Measurements from ENCODE around the gene MPRIP.

Gene MPRIP

DNA sequence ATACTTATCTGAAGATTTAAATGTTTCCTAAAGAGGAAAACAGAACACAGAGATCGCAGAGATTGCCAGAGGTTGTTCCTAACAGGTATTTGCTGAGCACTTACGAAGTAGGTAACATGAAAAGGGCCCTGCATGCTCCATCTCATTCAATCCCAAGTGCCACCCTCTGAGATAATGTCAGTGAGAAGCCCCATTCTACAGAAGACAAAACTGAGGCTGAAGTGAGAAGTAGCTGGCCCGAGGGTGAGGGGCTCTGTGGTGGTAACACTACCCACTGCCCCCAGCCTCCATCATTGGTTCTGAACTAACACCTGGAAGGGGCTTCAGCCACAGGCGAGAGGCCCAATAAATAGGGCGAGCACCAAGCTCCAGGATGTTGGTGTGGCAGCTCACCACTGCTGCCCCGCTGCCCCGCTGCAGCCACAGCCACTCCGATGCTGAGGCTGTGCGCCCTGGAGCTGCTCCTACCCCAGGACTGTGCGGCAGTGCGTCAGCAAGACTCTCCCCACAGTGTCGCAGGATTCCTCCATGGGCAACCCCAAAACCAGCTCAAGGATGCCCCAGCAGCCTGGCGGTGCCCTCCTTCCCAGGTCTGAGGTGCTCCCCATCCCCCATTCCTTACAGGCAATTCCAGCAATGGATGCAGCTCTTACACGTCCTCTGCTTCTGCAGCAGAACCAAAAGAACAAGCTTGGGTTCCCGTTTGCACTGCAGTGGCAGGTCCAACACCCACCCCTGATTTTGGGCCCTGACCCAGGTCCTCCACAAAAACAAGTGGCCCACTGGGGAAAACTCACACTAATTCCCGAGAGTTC is 184.4 kb downstream of the MPRIP start:
- no peak for DNase-seq

DNA sequence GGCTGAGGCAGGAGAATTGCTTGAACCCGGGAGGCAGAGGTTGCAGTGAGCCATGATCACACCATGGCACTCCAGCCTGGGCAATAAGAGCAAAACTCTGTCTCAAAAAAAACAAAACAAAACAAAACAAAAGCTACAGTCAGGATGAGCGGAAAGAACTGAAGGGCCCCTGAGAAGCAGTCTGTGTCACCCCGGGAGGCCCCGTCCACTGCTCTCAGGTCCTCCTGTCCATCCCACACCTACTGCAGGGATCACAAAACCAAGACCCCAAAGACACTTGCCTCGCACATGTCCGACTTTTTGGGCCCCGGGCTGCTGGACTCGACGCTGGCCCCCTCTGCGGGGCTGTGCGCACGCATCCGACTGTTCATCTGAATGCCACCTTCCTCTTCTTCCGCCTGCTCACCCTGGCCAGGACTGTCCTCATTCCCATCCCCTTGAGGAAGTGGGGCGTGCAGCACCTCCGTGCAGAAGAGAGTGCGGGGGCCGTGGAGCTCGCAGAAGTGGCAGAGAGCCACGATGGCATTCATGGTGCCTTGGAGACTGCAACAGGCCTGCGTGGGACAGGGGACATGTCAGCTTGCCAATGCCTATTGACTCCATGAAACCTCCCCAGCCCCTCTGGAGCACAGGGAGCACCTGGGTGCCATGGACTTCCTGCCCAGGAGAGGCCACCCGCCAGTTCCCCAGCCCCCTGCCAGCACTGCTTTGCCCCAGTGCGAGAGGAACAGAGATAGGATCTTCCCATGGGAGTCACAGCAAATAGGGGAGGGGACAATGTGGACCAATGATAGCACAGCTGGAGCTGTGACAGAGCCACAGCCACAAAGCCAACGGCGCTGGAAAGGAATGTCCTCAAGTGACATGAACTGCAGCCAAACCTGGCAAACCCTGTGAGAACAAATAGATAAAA is 185.6 kb downstream of the MPRIP start:
- no peak for DNase-seq

- DNase-seq = no peak
Measured at GRCh38 chr17:17228521-17229279, 186.4 kb downstream of the MPRIP start.

GRCh38 chr17:17229416-17230384 is 187.4 kb downstream of the MPRIP start:
- DNase-seq = no peak

- DNase-seq = no peak
Measured at GRCh38 chr17:17231621-17232302, 189.5 kb downstream of the MPRIP start.

DNA sequence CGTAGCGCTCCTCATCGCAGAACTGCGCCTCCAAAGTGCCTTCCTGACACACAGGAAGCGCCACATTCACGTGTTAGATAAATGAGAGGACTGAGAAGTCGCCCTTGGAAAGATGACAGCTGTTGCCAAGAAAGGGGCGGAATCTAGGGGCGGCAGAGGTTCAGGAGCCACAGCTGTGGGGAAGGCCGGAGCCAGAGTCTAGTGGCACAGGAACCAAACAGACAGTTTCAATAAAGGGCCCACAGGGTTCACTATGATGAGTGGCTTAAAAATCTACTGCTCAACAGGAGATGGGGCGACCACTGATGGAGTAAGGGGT is 190.0 kb downstream of the MPRIP start:
- DNase-seq = no peak

DNA sequence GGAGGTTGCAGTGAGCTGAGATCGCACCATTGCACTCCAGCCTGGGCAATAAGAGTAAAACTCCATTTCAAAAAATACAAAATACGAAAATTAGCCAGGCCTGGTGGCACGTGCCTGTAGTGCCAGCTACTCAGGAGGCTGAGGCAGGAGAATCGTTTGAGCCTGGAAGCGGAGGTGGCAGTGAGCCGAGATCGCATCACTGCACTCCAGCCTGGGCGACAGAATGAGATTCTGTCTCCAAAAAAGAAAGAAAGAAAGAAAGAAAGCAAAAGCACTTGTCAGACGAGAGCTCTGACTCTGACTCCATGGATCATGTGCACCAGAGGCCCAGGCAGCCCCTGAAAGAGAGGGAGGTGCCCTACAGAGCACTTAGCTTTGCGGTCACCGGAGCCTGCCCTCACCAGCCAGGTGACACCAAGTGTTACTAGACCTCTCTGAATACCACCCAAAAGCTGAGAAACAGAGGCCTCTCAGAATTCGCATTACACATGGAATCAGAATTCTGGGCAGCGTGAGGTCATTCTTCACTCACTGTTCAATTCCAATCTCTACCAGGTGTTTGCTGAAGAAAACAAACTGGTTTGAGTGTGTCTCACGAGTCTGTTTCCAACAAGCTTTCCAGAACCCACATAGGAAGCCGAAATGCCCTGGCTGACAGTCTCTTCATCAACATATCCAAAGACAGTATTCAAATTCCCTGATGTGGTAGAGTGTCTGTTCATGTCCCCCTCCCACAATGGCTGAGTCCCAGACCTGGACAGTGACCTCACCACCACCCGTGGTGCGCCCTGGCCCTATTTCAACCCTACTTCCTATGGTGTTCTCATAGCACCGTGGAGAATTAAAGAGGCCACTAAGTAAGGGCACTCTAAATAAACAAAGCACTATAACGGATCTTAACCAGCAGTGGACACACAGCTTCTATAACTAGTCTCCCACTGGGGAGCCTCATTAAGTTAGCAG is 193.2 kb downstream of the MPRIP start:
- DNase-seq = peak; percentile 26

DNA sequence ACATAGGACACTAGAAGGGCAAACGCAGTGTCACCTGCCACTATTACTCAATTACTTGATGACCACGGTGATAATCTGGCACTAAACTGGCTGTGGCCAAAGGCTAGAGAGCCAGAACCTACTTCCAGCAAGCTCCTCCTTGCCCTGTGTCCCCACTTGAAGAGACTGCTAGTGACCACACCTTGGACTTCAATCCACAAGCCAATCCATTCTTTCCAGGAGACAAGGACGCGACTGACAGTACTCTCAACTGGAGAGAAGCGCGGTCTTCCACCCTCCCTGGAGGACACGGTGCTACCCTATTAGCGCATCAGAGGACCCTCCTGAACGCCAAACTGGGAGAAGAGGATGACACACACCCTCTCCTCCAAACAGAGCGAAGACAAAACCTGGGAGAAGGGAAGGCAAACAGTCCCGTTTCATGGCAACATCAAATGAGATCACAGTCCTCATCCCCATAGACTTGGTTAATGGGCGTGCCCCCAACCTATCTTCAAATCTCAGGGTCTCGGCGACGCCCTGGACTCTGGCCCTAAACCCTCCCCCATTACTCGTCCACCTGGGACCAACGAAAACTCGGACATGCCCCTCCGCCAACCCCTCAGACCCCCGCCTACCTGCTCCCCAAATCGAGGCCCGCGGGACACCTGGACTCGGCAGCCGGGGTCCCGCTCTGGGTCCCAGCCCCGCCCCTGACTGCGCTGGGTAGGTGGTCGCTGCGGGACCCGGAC is 194.2 kb downstream of the MPRIP start:
- peak; percentile 70 for DNase-seq

GRCh38 chr17:17237026-17237799 is 195.0 kb downstream of the MPRIP start, which contains the start of gene FLCN:
Gene FLCN (minus strand): TSS chr17:17237168. CDS start chr17:17228137, 9,031 bp downstream.
- DNase-seq = peak; percentile 91

- DNase-seq = peak; percentile 73
Measured at GRCh38 chr17:17239832-17240231, 197.6 kb downstream of the MPRIP start.

DNA sequence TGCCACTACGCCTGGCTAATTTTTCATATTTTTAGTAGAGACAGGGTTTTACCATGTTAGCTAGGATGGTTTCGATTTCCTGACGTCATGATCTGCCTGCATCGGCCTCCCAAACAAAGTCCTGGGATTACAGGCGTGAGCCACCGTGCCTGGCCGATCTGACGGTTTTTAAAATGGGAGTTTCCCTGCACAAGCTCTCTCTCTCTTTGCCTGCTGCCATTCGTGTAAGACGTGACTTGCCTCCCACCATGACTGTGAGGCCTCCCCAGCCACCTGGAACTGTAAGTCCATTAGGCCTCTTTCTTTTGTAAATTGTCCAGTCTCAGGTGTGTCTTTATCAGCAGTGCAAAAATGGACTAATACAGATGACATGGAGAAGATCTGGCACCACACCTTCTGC is 199.4 kb downstream of the MPRIP start:
- no peak for DNase-seq

DNA sequence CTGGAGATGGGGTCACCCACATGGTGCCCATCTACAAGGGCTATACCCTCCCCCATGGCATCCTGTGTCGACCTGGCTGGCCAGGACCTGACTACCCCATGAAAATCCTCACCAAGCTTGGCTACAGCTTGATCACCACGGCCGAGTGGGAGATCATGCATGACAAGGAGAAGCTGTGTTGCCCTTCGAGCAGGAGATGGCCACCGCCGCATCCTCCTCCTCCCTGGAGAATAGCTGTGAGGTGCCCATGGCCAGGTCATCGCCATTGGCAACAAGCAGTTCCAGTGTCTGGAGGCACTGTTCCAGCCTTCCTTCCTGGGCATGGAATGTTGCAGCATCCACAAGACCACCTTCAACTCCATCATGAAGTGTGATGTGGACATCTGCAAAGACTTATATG is 200.0 kb downstream of the MPRIP start:
- no peak for DNase-seq
